Upper lobe of right lung (tissue), 1 donor: Measurements from ENCODE around the gene CPM. TPM values are rescaled to one million over a fixed set of nuclear protein-coding genes. Genes with fewer than 3 reads are reported as not detected.

Experiments used
- ATAC-seq: fragments of 200-7000 bp; cut with Tn5 transposase; one replicate; pipeline ENCODE4 v1.9.1; 2020; ENCODE audit warnings: mild to moderate bottlenecking, moderate library complexity
- DNase-seq: peaks from one replicate; pipeline ENCODE4 v3.0.0-alpha.2; 2020
- H3K27ac ChIP-seq: fragments of 200-600 bp; one replicate; pipeline ENCODE4 v1.8.0; 2022
- H3K27me3 ChIP-seq: fragments of 200-600 bp; one replicate; pipeline ENCODE4 v1.8.0; 2022; ENCODE audit warnings: mild to moderate bottlenecking
- H3K36me3 ChIP-seq: fragments of 200-600 bp; one replicate; pipeline ENCODE4 v1.8.0; 2022
- H3K4me1 ChIP-seq: fragments of 200-600 bp; one replicate; pipeline ENCODE4 v1.8.0; 2022
- H3K4me3 ChIP-seq: fragments of 200-600 bp; one replicate; pipeline ENCODE4 v1.8.0; 2022; ENCODE audit warnings: mild to moderate bottlenecking
- H3K9me3 ChIP-seq: fragments of 200-600 bp; one replicate; pipeline ENCODE4 v1.8.0; 2022
- CTCF ChIP-seq: fragments of 200-600 bp; IDR thresholded peaks from one replicate; pipeline ENCODE4 v1.8.0; 2022; ENCODE audit warnings: antibody characterized with exemption
- intact Hi-C: fragments of 100-400 bp; cut with DNase I; formaldehyde crosslinking; loops from one replicate; pipeline ENCODE4 v1.11.0; 2022
- total RNA-seq: library from RNA; stranded (reverse); fragmentation: NEBNext Ultra II Directional; extraction: Animal tissue kit (Norgen Biotek cat#: 25700); gene quantifications from one replicate; pipeline ENCODE4 v1.2.1, GENCODE V29; 2021
- donor health status: DM: no; HTN: yes; CAD: no; lungs with severe emphysema.

The CPM gene
- total RNA-seq, 1 donor from 2014 or later, result 165 TPM

GRCh38 chr12:68970306-68970705 lies 37.3 kb upstream of the CPM start:
- peak overlapping the region; percentile 47 for H3K27ac ChIP-seq

DNA sequence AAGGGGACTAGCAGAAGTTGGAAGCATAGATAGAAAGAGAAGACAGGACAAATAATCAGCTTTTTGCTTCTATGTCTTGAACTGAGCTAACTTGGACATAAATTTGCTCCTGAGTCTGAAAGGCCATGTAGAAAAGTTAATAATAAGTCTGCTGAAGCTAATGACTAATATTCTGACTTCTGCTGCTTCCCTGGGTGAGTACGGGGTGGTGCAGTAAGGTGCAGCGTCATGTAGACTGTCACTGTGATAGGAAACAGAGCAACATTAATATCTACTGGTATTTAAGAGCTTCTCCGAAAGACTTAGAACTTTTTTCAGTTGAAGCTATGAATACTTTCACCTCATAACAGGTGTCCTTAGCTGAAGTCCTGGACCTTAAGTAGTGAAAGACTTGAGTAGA lies 34.1 kb upstream of the CPM start:
- peak overlapping the region; percentile 20 for H3K27ac ChIP-seq
- intact Hi-C loops, result no loop called here
- H3K4me3 ChIP-seq, result no peak overlapping the region
- H3K9me3 ChIP-seq, result no peaks in the 10 kb centered on the region
- ATAC-seq (no peak), DNase-seq (no peak)
- H3K4me1 ChIP-seq, result peaks cover 7% of the 10 kb centered on the region
- no peaks in the 10 kb centered on the region for H3K27me3 ChIP-seq
- no peak for TF ChIP-seq CTCF
- no peaks in the 10 kb centered on the region for H3K36me3 ChIP-seq

More at GRCh38 chr12:68970306-68970705, 37.3 kb upstream of the CPM start:
- Histone ChIP-seq H3K9me3 (no peaks in the 10 kb centered on the region), H3K4me1 (peaks cover 4% of the 10 kb centered on the region), H3K36me3 (no peaks in the 10 kb centered on the region), H3K4me3 (no peak overlapping the region), H3K27me3 (no peaks in the 10 kb centered on the region)
- no peak for TF ChIP-seq CTCF
- no peak for DNase-seq
- no peak for ATAC-seq
- intact Hi-C loops, result no loop called here

- Histone ChIP-seq H3K4me3 (no peak overlapping the region), H3K27ac (no peak overlapping the region), H3K27me3 (no peaks in the 10 kb centered on the region), H3K4me1 (peaks cover 4% of the 10 kb centered on the region), H3K36me3 (no peaks in the 10 kb centered on the region), H3K9me3 (no peaks in the 10 kb centered on the region)
- intact Hi-C loops, result no loop called here
- ATAC-seq (no peak), DNase-seq (no peak)
- no peak for TF ChIP-seq CTCF
These were observed 31.1 kb upstream of the CPM start for GRCh38 chr12:68963856-68964745.

DNA sequence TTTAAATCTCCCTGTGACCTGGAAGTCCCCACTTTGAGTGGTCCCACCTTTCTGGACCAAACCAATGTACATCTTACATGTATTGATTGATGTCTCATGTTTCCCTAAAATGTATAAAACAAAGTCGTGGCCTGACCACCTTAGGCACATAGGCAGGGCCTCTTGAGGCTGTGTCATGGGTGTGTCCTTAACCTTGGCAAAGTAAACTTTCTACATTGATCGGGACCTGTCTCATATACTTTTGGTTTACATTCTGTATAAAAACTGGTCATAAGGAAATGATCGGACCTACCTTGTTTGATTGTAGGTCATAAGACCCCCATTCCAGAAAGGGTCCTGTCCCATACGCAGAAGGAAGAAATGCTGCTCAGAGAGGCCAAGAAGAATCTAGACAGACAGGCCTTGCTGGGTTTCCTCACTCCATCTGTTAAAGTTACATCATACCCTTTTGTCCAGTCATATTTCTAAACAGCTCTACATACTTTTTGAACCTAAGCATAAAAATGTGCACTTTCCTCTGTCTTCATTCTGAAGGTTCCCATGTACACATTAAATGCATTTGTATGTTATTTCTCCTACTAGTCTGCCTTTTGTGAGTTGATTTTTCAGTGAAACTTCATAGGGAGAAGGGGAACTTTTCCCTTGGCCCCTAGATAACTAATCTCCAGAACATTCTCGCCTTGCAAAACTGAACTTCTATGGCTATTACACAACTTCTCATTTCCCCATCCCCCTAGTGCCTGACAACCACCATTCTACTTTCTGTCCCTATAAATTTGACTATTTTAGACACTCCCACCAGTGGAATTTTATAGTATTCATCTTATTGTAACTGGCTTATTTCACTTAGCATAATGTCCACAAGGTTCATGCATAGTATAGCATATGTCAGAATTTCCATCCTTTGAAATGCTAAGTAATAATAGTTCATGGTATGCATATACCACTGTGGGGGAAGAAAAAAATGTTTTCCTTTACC lies 30.2 kb upstream of the CPM start:
- H3K9me3 ChIP-seq, result no peaks in the 10 kb centered on the region
- H3K4me3 ChIP-seq, result no peak overlapping the region
- H3K27ac ChIP-seq, result peak overlapping the region; percentile 11
- no peaks in the 10 kb centered on the region for H3K36me3 ChIP-seq
- DNase-seq (no peak), ATAC-seq (peak; percentile 65)
- H3K4me1 ChIP-seq, result peaks cover 4% of the 10 kb centered on the region
- no peaks in the 10 kb centered on the region for H3K27me3 ChIP-seq
- intact Hi-C loops, result no loop called here
- TF ChIP-seq CTCF, result no peak

DNA sequence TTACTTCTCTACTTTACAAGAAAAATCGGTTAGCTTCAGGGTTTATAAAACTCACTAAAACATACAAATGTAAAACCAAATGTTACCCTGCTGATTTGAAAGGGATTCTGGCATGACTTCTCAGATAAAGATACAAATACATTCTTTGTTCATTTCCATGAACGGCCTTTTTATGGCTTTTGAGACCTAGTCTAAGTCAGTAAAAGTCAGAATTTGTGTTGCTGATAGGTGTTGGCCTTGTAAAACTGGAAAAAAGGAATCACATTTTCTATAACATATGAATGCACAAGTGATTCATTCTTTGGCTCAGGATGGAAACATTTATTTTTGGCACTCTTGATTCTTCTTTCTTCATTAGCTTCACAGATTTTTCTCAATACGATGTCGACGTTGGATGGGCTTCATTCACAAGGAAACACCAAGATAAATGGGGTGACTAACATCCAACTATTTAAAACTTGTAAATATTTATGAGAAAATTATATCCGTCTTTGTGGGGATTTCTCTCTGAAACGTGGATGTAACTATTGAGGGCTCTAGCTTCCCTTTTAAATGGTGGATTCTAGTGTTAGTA lies 27.0 kb upstream of the CPM start:
- ATAC-seq, result no peak
- Histone ChIP-seq H3K27me3 (no peaks in the 10 kb centered on the region), H3K4me3 (no peak overlapping the region), H3K36me3 (no peaks in the 10 kb centered on the region), H3K4me1 (peaks cover 4% of the 10 kb centered on the region), H3K9me3 (no peaks in the 10 kb centered on the region), H3K27ac (no peak overlapping the region)
- no peak for TF ChIP-seq CTCF
- intact Hi-C loops, result no loop called here
- no peak for DNase-seq
